ENCODE data around the gene SAMD10.
"Not testable (repeated sequence)": the region's sequence is repeated elsewhere in the genome, so short reads cannot be mapped to it uniquely, and the experiment has no call there.

Gene SAMD10

GRCh38 chr20:63932606-63933160 is 46.8 kb downstream of the SAMD10 start:
- no peak overlapping the region for H3K4me3 ChIP-seq (ENCODE audit: low read depth, low read length)
- TF ChIP-seq CTCF (IDR thresholded peaks at IDR 0.05; ENCODE audit: insufficient read depth, low read length, missing control alignments): no peak
- ChIA-PET CTCF (interaction anchor here (1.1 to 1.7 kb wide), 3 partner anchors 10 to 42 kb away, joined by 3 to 5 read pairs (median 3); no protein-coding TSS in a partner anchor), POLR2A (no interaction called here)
- DNase-seq (ENCODE audit: low read depth, low spot score): no peak

GRCh38 chr20:63931735-63932134 is 47.7 kb downstream of the SAMD10 start:
- CTCF ChIA-PET: no interaction called here
- POLR2A ChIA-PET: no interaction called here

DNA sequence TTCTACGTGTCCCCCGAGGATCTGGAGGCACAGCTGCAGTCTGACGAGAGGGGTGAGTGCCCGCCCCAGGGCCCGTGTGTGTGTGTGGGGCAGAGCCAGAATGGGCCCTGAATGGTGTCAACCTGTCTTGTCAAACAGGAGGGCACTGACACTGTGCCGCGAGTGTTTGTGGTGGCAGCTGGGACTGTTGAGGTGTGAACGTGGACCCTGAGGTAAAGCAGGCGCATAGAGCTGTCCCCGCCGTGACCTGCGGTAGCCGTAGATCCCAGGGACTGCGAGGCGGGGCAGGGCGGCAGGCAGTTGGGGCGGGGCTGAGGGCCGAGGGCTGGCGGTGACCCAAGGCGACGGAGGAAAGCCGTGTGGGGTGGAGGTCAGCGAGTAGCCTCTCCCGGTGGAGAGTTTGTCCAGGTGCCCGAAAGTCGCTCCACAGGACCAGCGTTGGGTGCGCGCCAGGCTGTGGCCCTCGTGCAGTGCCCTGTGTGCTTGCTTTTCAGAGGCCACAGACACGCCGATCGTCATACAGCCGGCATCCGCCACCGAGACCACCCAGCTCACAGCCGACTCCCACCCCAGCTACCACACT is 48.4 kb downstream of the SAMD10 start:
- TF ChIP-seq CTCF (IDR thresholded peaks at IDR 0.05; ENCODE audit: insufficient read depth, low read length, missing control alignments): no peak
- CTCF ChIA-PET: no interaction called here
- POLR2A ChIA-PET: no interaction called here
- no peak overlapping the region for H3K4me3 ChIP-seq (ENCODE audit: low read depth, low read length)
- DNase-seq (ENCODE audit: low read depth, low spot score): no peak

More at GRCh38 chr20:63931735-63932134, 47.7 kb downstream of the SAMD10 start:
- no peak for DNase-seq (ENCODE audit: low read depth, low spot score)
- TF ChIP-seq CTCF (IDR thresholded peaks at IDR 0.05; ENCODE audit: insufficient read depth, low read length, missing control alignments): no peak
- no peak overlapping the region for H3K4me3 ChIP-seq (ENCODE audit: low read depth, low read length)

DNA sequence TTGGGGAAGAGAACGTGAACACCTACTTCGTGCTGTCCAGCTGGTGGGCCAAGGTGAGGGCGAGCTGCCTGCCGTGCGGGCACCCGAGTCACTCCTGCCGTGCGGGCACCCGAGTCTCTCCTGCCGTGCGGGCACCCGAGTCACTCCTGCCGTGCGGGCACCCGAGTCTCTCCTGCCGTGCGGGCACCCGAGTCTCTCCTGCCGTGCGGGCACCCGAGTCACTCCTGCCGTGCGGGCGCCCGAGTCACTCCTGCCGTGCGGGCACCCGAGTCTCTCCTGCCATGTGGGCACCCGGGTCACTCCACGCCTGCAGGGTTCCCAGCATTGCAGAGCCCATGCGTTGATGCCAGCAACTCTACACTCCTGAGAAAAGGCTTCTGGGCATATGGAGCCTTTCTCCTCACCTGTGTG is 50.0 kb downstream of the SAMD10 start:
- CTCF ChIA-PET; POLR2A ChIA-PET; DNase-seq (ENCODE audit: low read depth, low spot score); H3K4me3 ChIP-seq (ENCODE audit: low read depth, low read length): not testable (repeated sequence)

DNA sequence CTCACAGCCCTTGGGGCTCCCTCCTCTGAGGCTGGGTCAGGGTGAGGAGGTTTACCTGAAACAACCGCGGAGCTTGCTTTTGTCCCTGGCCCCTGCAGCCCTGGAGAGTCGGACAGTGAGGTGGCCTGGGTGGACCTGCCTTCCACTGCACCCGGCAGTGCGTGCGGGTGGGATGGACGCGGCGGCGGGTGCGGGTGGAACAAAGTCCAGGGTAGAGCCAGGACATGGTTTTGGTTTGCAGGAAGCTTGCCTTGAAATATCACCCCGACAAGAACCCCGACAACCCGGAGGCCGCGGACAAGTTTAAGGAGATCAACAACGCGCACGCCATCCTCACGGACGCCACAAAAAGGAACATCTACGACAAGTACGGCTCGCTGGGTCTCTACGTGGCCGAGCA is 50.4 kb downstream of the SAMD10 start:
- ChIA-PET CTCF (no interaction called here), POLR2A (no interaction called here)
- DNase-seq (ENCODE audit: low read depth, low spot score): no peak
- H3K4me3 ChIP-seq (ENCODE audit: low read depth, low read length): no peak overlapping the region
- TF ChIP-seq CTCF (IDR thresholded peaks at IDR 0.05; ENCODE audit: insufficient read depth, low read length, missing control alignments): no peak

GRCh38 chr20:63926298-63926697 is 53.1 kb downstream of the SAMD10 start:
- TF ChIP-seq CTCF (IDR thresholded peaks at IDR 0.05; ENCODE audit: insufficient read depth, low read length, missing control alignments): no peak
- CTCF ChIA-PET: interaction anchor here (1.3 to 2.0 kb wide), 3 partner anchors 14 to 17 kb away, joined by 3 to 7 read pairs (median 3); no protein-coding TSS in a partner anchor
- POLR2A ChIA-PET: no interaction called here
- no peak for DNase-seq (ENCODE audit: low read depth, low spot score)
- H3K4me3 ChIP-seq (ENCODE audit: low read depth, low read length): no peak overlapping the region

GRCh38 chr20:63924241-63924640 is 55.2 kb downstream of the SAMD10 start:
- ChIA-PET POLR2A (no interaction called here), CTCF (no interaction called here)
- no peak for DNase-seq (ENCODE audit: low read depth, low spot score)
- H3K4me3 ChIP-seq (ENCODE audit: low read depth, low read length): no peak overlapping the region
- no peak for TF ChIP-seq CTCF (IDR thresholded peaks at IDR 0.05; ENCODE audit: insufficient read depth, low read length, missing control alignments)
